Measurements from ENCODE around the gene HOXB3. TPM values are rescaled to one million over a fixed set of nuclear protein-coding genes. Genes with fewer than 3 reads are reported as not detected.

The HOXB3 gene
- polyA plus RNA-seq, 1 donor (not counting 4 experiments of a cell fraction or from before 2014, with no cell fraction given) = 1.1 TPM

DNA sequence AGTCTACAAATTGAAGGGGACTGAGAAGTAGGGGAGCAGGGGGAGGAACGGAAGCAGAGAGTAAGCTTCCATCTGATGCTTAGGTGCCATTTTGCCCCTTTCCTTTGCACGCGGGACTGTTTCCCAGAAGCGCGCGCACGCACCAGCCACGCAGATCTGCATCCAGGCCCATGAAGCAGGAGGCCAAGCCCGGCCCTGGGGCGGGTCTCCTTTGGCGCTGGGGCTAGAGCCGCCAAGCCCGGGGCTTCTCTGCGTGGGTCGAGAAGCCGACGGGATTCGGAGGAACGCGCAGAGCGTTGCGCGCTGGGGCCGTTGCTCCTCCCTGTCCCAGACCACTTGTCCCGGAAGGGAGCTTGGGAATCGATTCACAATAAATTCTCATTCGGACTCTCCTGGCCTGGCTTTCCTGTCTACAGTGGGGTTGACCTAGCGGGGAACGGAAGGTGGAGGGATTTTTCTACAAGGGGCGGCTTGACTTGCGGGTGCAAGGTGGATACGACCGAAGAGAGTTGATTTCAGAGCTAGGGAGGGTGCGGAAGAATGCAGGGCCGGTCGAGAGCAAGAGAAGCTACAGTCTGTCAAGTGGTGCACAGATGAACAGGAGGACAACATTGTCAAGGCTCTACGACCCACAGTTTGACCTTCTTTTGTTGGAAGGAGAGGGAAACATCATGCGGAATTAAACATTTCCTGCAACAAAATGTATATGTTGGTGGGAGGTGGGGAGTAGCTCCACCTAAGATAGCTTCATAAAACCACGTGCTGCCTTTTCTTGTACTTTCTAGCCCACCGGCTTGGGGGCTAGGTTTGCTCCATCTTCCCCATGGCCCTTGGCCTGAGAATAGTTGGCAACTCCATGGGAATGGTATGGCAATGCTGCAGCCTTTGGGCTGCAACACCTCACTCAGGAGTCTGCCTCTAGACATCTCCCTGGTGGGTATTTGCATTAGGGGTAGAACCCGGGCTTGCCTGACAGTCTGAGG is 31.7 kb upstream of the HOXB3 start:
- dilution Hi-C loops (cut with MboI; ENCODE audit: extremely low pct_ligation_motif_present, low sequenced_read_pairs) = no loop called here
- Histone ChIP-seq H3K9me1 (ENCODE audit: control insufficient read depth, extremely low read depth, insufficient read depth, low read length) (no peaks in the 10 kb centered on the region), H3K9ac (ENCODE audit: control insufficient read depth, extremely low read depth, insufficient read depth, low read length) (no peak overlapping the region), H3K79me2 (ENCODE audit: control insufficient read depth, insufficient read depth, low read length) (no peaks in the 10 kb centered on the region), H3K4me1 (ENCODE audit: control insufficient read depth, extremely low read depth, insufficient read depth, low read length) (peaks cover 3% of the 10 kb centered on the region), H3K27me3 (ENCODE audit: control insufficient read depth, extremely low read depth, insufficient read depth, low read length) (peaks cover 100% of the 10 kb centered on the region), H3K4me3 (ENCODE audit: control insufficient read depth in 2 of 3, extremely low read depth in 1 of 3, insufficient read depth in 2 of 3, low read depth in 1 of 3, low read length in 3 of 3) (no peak overlapping the region), H3K27ac (ENCODE audit: control insufficient read depth, insufficient read depth, low read length) (no peak overlapping the region), H3K36me3 (ENCODE audit: control insufficient read depth in 2 of 2, extremely low read depth in 1 of 2, insufficient read depth in 2 of 2, low read length in 2 of 2) (no peaks in the 10 kb centered on the region), H3K9me3 (ENCODE audit: control insufficient read depth, low read depth, low read length) (no peaks in the 10 kb centered on the region), H2AFZ (ENCODE audit: control insufficient read depth, low read length) (no peak overlapping the region), H3K4me2 (ENCODE audit: control insufficient read depth, extremely low read depth, insufficient read depth, low read depth, low read length) (no peak overlapping the region), H4K20me1 (ENCODE audit: control insufficient read depth, extremely low read depth, insufficient read depth, low read length) (no peaks in the 10 kb centered on the region)
- FAIRE-seq = no peak
- TF ChIP-seq EZH2 (IDR thresholded peaks at IDR 0.05; ENCODE audit: low read length) = peak; percentile 81
- TF ChIP-seq, protein P1, sequence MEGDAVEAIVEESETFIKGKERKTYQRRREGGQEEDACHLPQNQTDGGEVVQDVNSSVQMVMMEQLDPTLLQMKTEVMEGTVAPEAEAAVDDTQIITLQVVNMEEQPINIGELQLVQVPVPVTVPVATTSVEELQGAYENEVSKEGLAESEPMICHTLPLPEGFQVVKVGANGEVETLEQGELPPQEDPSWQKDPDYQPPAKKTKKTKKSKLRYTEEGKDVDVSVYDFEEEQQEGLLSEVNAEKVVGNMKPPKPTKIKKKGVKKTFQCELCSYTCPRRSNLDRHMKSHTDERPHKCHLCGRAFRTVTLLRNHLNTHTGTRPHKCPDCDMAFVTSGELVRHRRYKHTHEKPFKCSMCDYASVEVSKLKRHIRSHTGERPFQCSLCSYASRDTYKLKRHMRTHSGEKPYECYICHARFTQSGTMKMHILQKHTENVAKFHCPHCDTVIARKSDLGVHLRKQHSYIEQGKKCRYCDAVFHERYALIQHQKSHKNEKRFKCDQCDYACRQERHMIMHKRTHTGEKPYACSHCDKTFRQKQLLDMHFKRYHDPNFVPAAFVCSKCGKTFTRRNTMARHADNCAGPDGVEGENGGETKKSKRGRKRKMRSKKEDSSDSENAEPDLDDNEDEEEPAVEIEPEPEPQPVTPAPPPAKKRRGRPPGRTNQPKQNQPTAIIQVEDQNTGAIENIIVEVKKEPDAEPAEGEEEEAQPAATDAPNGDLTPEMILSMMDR (optimal IDR thresholded peaks at IDR 0.05 in 1 of 3, IDR thresholded peaks at IDR 0.05 in 1 of 3, conservative IDR thresholded peaks at IDR 0.05 in 1 of 3; ENCODE audit: extremely low read depth in 1 of 3, insufficient read depth in 2 of 3, low read length in 3 of 3) = no peak
- DNase-seq (ENCODE audit: low read depth, low spot score) = no peak

DNA sequence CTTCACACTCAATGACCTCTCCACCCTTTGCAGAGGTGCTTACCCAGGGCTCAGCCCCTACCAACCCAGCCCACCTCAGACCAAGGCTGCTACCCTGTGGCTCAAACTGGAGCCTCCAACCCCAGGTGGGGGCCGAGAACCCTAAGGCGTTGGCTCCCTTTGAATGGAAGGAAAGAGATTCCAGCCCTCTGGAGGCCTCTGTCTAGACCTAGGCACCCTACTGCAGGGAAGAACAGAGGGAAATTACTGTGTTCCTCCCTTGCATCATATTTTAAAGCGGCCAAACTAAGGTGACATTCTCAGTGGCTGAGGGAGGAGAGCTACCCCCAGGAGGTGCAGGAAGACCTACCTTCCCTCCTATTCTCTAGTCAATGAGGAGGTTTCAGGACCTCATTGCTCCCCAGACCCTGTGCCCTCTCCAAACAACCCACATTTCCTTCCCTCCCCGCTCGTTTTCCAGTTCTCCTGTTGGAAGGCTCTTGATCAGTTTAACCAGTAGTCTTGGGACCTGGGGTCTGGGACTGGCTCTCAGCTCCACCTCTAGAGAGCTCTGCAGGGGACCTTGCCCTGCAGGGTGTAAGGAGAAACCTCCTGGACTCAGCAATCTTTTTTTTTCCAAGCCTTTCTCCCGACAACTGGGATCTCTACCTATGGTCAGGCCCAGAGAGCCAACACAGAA is 30.6 kb upstream of the HOXB3 start:
- H4K20me1 ChIP-seq (ENCODE audit: control insufficient read depth, extremely low read depth, insufficient read depth, low read length) = no peaks in the 10 kb centered on the region
- no peak for TF ChIP-seq EZH2 (IDR thresholded peaks at IDR 0.05; ENCODE audit: low read length)
- TF ChIP-seq, protein P1 (optimal IDR thresholded peaks at IDR 0.05 in 1 of 3, IDR thresholded peaks at IDR 0.05 in 1 of 3, conservative IDR thresholded peaks at IDR 0.05 in 1 of 3; ENCODE audit: extremely low read depth in 1 of 3, insufficient read depth in 2 of 3, low read length in 3 of 3) = no peak
- H3K79me2 ChIP-seq (ENCODE audit: control insufficient read depth, insufficient read depth, low read length) = no peaks in the 10 kb centered on the region
- H3K4me2 ChIP-seq (ENCODE audit: control insufficient read depth, extremely low read depth, insufficient read depth, low read depth, low read length) = no peak overlapping the region
- dilution Hi-C loops (cut with MboI; ENCODE audit: extremely low pct_ligation_motif_present, low sequenced_read_pairs) = no loop called here
- H3K27ac ChIP-seq (ENCODE audit: control insufficient read depth, insufficient read depth, low read length) = no peak overlapping the region
- no peaks in the 10 kb centered on the region for H3K9me3 ChIP-seq (ENCODE audit: control insufficient read depth, low read depth, low read length)
- peaks cover 2% of the 10 kb centered on the region for H3K4me1 ChIP-seq (ENCODE audit: control insufficient read depth, extremely low read depth, insufficient read depth, low read length)
- H3K36me3 ChIP-seq (ENCODE audit: control insufficient read depth in 2 of 2, extremely low read depth in 1 of 2, insufficient read depth in 2 of 2, low read length in 2 of 2) = no peaks in the 10 kb centered on the region
- no peak overlapping the region for H3K9ac ChIP-seq (ENCODE audit: control insufficient read depth, extremely low read depth, insufficient read depth, low read length)
- H3K27me3 ChIP-seq (ENCODE audit: control insufficient read depth, extremely low read depth, insufficient read depth, low read length) = peaks cover 100% of the 10 kb centered on the region
- no peak for FAIRE-seq
- H2AFZ ChIP-seq (ENCODE audit: control insufficient read depth, low read length) = no peak overlapping the region
- H3K9me1 ChIP-seq (ENCODE audit: control insufficient read depth, extremely low read depth, insufficient read depth, low read length) = peaks cover 2% of the 10 kb centered on the region
- DNase-seq (ENCODE audit: low read depth, low spot score) = no peak
- H3K4me3 ChIP-seq (ENCODE audit: control insufficient read depth in 2 of 3, extremely low read depth in 1 of 3, insufficient read depth in 2 of 3, low read depth in 1 of 3, low read length in 3 of 3) = no peak overlapping the region
